HG03457 (cell line): ENCODE data around the gene ZRANB3.
"Not testable (repeated sequence)": the region's sequence is repeated elsewhere in the genome, so short reads cannot be mapped to it uniquely, and the experiment has no call there.

Source experiments
- ATAC-seq: cut with Tn5 transposase; IDR thresholded peaks from one replicate; pipeline ENCODE4 v1.9.1; 2021; ENCODE audit warnings: moderate number of reproducible peaks; ENCODE audit not compliant: unreplicated experiment

ZRANB3 gene

DNA sequence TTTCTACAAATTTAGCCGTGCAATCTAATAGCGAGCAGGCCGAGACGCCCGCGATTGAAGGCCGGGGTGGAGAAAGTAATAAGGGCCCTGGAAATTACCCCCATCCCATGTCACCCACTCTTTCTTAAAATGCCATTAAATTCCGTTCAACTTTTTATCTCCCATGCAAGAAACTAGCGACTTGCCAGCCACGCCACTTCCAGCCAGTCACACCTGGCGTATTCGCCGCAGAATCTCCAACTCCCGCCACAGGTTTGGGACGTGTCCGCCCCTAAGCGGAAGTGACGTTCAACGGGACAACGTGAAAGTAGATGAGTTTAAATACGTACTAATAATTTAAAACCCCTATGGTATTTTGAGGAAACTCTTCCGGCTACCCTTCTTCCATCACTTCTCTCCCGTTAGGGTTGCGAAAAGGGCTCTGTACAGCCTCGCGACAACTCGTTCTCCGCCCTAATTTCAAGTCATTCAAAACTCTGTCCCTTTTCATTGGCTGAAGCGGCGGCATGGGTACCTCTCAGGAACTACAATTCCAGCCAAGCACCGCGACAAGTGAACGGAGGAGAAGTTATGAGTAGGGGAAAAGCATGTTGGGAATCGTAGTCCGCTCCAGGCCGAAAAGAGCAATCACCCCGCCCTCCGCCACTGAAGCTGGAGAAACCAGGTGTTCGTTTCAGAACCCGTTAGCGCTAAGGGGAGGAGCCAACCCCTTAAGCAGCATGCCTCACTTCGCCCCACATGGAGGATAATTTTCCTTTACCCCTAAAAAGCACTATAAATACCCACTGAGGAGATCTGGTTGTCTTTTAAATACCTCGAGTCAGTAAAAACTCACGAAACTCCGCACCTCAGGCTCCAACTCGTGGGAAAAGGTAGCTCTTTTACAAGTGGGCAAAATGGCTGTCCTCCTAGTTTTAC lies at the start of gene ZRANB3:
ZRANB3 (minus strand) TSS at position 906 of the 918 bp plus-strand sequence.
- peak; percentile 63 for ATAC-seq

GRCh38 chr2:135573620-135574019 lies 42.6 kb upstream of the ZRANB3 start:
- no peak for ATAC-seq

GRCh38 chr2:135570884-135571283 lies 39.9 kb upstream of the ZRANB3 start:
- no peak for ATAC-seq

GRCh38 chr2:135563793-135564192 lies 32.8 kb upstream of the ZRANB3 start:
- no peak for ATAC-seq

DNA sequence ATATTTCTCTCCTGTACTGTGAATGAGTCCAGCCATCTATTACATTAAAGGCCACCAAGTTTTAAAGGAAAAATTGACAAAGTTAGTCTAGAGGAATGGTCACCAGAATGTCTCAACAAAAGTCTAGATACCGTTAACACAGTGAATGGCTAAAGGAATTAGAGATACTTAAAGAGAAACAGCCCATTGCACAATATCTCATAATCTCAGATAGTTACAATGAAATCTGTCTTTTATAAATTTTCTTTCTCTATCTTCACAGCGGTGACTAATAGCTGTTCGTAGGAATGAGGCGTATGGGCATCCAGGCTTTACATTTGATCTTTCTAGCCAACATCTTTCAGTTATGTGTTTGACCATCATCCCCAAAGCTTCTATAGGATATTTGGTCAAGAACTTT lies 30.9 kb upstream of the ZRANB3 start:
- no peak for ATAC-seq

DNA sequence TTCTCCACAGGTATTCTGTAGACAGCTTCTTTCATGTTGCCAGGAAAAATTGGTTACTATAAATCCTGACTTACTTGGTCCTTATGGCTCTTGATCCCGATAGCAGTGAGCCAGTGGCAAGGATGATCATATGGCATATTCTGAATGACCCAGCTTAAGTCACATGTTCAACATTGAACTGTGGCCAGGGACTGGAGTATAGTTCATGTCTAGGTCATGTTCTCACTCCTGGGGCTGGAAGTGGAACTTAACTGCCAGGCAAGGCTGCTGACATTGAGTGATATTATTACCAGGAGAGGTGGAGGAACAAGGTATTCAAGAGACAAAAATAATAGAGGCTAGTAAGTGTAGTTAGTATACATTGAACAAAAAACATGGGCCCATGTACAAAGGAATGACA lies 26.5 kb upstream of the ZRANB3 start:
- ATAC-seq, result no peak

GRCh38 chr2:135555311-135555710 lies 24.3 kb upstream of the ZRANB3 start:
- ATAC-seq, result no peak

DNA sequence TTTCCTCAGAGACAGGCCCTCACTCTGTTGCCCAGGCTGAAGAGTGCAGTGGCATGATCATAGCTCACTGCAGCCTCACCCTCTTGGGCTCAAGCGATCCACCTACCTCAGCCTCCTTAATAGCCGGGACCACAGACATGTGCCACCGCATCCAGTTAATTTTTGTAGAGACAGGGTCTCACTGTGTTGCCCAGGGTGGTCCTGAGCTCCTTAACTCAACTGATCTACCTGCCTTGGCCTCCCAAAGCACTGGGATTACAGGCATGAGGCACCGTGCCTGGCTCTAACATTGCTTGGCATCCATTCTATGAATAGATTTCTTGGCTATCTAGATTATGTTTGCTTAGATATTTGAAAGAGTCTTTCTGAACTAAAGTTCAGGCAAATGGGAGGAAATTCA lies 21.9 kb upstream of the ZRANB3 start:
- no peak for ATAC-seq

GRCh38 chr2:135551356-135551755 lies 20.3 kb upstream of the ZRANB3 start:
- no peak for ATAC-seq

DNA sequence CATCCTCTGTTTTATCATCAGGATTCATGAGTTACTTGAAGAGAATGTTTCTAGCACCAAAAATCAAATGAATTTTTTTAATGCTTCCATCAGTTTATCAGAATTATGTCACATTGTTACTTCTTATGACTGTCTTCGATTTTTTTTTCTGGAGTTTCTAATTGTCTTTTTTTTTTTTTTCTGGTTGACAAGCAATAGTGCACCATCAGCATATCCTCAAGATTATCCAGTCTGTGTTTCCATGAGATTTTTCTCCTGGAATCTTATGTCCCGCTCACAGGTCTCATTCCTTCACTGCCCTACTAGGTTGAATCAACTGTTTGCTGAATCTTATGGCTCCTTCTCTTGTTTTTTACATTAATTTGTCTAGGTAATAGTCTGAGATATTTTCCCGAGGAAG lies 16.3 kb upstream of the ZRANB3 start:
- ATAC-seq, result no peak

DNA sequence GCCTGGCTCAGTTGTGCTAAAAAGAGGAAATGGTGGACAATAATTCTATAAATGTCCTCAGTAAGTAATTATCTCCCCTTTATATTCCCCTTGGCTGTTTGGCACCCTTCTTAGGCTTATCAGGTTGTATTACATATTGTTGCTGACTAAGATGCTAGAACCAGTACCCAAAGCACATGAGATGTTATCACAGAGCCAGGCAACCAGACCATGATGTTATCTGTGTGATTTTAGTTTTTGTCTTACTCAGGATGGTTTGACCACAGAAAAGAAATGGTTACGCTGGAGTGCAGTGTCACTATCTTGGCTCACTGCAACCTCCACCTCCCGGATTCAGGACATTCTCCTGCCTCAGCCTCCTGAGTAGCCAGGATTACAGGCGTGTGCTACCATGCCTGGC lies 15.4 kb upstream of the ZRANB3 start:
- ATAC-seq, result no peak

GRCh38 chr2:135533545-135533944 lies 2.5 kb upstream of the ZRANB3 start:
- not testable (repeated sequence) for ATAC-seq

DNA sequence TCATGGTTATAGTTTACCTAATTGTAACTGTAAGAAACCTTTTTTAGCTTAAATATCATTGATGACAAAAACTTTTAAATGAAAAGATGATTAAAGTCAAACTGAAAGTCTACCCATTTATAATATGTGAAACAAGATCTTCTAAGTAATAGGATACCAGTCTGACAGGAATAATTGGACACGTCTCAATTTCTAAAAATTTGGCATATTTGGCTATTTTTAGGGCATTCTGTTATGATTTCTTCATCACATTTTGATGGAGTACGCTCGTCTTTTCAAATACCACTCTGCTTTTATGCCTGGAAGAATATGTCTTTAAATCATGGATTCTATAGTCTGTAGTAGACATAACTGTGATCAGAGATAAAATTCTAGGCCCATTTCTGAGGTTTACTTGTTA lies 1.6 kb upstream of the ZRANB3 start:
- ATAC-seq, result no peak

- peak; percentile 77 for ATAC-seq
Measured at GRCh38 chr2:135531231-135532197, 496 bp upstream of the ZRANB3 start, which contains the start of gene R3HDM1. R3HDM1 (plus strand) TSS chr2:135531484; CDS start chr2:135604846, 73,362 bp downstream.

DNA sequence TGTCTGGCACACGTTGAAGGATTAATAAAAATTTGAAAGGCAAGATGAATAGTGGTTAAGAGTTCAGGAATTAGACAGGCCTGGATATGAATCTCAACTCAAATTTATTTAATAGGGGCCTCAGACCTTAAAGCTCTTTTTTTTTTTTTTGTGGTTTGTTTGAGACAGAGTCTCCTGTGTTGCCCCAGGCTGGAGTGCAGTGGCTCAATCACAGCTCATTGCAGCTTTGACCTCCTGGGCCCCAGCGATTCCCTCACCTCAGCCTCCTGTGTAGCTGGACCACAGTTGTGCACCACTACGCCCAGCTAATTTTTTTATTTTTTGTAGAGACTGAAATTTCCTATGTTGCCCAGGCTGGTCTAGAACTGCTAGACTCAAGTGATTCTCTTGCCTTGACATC lies 3.0 kb downstream of the ZRANB3 start:
- no peak for ATAC-seq

GRCh38 chr2:135525786-135526185 lies 5.2 kb downstream of the ZRANB3 start:
- no peak for ATAC-seq

DNA sequence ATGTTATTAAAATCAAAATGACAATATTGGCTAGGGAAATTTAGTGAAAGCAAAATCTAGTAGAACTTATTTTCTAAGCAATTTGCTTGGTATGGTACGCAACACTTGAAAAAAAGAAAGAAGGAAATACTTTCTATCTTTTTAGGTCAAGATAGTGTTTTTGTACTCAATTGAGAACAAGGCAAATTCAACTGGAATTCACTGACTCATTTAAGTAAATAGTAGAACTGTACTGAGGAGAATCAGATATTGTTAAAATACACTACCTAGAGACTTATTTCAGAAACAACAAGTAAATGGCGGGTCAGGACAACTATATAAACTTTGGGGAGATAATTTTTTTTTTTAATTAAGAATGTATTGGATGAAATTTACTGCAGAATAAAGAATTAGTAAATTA lies 18.9 kb downstream of the ZRANB3 start:
- no peak for ATAC-seq

GRCh38 chr2:135510577-135510976 lies 20.4 kb downstream of the ZRANB3 start:
- ATAC-seq, result no peak

- ATAC-seq, result no peak
Measured at GRCh38 chr2:135504811-135505210, 26.2 kb downstream of the ZRANB3 start.

DNA sequence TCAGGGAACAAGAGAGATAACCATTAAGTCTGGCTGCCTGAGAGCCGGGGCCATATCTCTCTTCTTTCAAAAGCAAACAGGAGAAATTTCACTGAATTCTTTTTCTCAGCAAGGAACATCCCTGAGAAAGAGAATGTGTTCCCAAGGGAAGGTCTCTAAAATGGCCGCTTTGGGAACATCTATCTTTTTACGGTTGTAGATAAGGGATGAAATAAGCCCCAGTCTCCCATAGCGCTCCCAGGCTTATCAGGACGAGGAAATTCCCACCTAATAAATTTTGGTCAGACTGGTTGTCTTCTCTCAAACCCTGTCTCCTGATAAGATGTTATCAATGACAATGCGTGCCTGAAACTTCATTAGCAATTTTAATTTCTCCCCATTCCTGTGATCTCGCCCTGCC lies 32.4 kb downstream of the ZRANB3 start:
- ATAC-seq, result not testable (repeated sequence)

DNA sequence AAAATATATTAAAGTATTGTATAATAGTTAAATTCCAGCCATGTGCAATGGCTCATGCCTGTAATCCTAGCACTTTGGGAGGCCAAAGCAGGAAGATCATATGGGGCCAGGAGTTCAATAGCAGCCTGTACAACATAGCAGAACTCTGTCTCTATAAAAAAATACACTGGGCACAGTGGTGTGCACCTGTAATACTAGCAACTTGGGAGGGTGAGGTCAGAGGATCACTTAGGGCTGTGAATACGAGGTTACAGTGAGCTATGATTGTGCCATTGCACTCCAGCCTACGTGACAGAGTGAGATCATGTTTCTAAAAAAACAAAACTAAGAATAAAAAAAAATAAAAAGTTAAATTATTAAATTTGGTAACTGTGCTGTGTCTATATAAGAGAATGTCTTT lies 36.1 kb downstream of the ZRANB3 start:
- ATAC-seq, result no peak
